Upper lobe of left lung (tissue), 4 donors: ENCODE data around the gene PRDM16.

Experiments used
- POLR2A ChIP-seq, 4 donors: fragments of 450-650 bp; IDR thresholded peaks; one replicate each; pipeline ENCODE4 v1.5.1; 2016 to 2017; ENCODE audit warnings: antibody characterized with exemption in 4 of 4, mild to moderate bottlenecking in 2 of 4
- POLR2AphosphoS5 ChIP-seq, 2 donors: sonication (generic); formaldehyde crosslinking; IDR thresholded peaks; one replicate each; pipeline ENCODE4 v1.5.1; 2017; ENCODE audit warnings: antibody characterized with exemption in 2 of 2
- TF ChIP-seq, protein P1 (sequence below), 6 experiments: fragments of 450-650 bp in 4 of 6; fragments of 200-600 bp in 2 of 6; sonication (generic) in 2 of 6; IDR thresholded peaks; one replicate each; pipeline ENCODE4 v1.5.1; 2016 to 2019; ENCODE audit warnings: antibody characterized with exemption in 6 of 6

DNA sequence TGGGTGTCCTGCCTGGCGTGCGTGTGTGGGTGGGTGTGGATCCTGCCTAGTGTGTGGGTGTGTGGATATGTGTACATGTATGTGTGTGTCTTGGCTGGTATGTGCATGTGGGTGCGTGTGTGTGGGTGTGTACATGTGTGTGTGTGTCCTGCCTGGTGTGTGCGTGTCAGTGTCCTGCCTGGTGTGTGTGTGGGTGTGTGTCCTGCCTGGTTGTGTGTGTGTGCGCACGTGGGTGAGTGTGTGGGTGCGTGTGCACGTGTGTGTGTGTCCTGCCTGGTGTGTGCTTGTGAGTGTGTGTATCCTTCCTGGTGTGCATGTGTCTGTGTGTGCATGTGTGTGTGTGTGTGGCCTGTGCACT is 60.1 kb downstream of the PRDM16 start:
- TF ChIP-seq, protein P1, sequence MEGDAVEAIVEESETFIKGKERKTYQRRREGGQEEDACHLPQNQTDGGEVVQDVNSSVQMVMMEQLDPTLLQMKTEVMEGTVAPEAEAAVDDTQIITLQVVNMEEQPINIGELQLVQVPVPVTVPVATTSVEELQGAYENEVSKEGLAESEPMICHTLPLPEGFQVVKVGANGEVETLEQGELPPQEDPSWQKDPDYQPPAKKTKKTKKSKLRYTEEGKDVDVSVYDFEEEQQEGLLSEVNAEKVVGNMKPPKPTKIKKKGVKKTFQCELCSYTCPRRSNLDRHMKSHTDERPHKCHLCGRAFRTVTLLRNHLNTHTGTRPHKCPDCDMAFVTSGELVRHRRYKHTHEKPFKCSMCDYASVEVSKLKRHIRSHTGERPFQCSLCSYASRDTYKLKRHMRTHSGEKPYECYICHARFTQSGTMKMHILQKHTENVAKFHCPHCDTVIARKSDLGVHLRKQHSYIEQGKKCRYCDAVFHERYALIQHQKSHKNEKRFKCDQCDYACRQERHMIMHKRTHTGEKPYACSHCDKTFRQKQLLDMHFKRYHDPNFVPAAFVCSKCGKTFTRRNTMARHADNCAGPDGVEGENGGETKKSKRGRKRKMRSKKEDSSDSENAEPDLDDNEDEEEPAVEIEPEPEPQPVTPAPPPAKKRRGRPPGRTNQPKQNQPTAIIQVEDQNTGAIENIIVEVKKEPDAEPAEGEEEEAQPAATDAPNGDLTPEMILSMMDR (IDR thresholded peaks at IDR 0.05): no peak
- no peak for TF ChIP-seq POLR2AphosphoS5 (IDR thresholded peaks at IDR 0.05)
- TF ChIP-seq POLR2A (IDR thresholded peaks at IDR 0.05): no peak
